PFSK-1 (cell line): ENCODE data around the gene SRRD.

Source experiments
- FOXP2 ChIP-seq: optimal IDR thresholded peaks from 2 replicates; pipeline ENCODE3; 2011; ENCODE audit warnings: borderline replicate concordance, control low read depth, inconsistent platforms; ENCODE audit not compliant: insufficient read depth; ENCODE audit errors: extremely low read length, extremely low read depth
- POLR2AphosphoS5 ChIP-seq: IDR thresholded peaks from 2 replicates; pipeline ENCODE4 v1.6.1; 2012; ENCODE audit warnings: low read depth, mild to moderate bottlenecking, control low read depth, low read length, moderate library complexity
- SIN3A ChIP-seq: IDR thresholded peaks from 2 replicates; pipeline ENCODE4 v1.6.1; 2012; ENCODE audit warnings: mild to moderate bottlenecking, low read length, moderate library complexity, borderline replicate concordance; ENCODE audit not compliant: insufficient read depth
- TAF1 ChIP-seq: IDR thresholded peaks from 2 replicates; pipeline ENCODE4 v1.6.1; 2012; ENCODE audit warnings: low read length, control low read depth, borderline replicate concordance; ENCODE audit not compliant: insufficient read depth
- TF ChIP-seq, protein P1 (sequence below), 2 experiments: IDR thresholded peaks; 2 replicates each; pipeline versions ENCODE4 v1.6.1 to v1.8.0; 2011 to 2012; ENCODE audit warnings: low read depth in 2 of 2, low read length in 2 of 2, control low read depth in 1 of 2, inconsistent platforms in 1 of 2, mild to moderate bottlenecking in 1 of 2, moderate library complexity in 1 of 2; ENCODE audit not compliant: insufficient read depth in 1 of 2

SRRD gene

GRCh38 chr22:26542831-26543230 lies 59.2 kb downstream of the SRRD start:
- no peak for TF ChIP-seq POLR2AphosphoS5
- TF ChIP-seq TAF1: no peak
- TF ChIP-seq, protein P1, sequence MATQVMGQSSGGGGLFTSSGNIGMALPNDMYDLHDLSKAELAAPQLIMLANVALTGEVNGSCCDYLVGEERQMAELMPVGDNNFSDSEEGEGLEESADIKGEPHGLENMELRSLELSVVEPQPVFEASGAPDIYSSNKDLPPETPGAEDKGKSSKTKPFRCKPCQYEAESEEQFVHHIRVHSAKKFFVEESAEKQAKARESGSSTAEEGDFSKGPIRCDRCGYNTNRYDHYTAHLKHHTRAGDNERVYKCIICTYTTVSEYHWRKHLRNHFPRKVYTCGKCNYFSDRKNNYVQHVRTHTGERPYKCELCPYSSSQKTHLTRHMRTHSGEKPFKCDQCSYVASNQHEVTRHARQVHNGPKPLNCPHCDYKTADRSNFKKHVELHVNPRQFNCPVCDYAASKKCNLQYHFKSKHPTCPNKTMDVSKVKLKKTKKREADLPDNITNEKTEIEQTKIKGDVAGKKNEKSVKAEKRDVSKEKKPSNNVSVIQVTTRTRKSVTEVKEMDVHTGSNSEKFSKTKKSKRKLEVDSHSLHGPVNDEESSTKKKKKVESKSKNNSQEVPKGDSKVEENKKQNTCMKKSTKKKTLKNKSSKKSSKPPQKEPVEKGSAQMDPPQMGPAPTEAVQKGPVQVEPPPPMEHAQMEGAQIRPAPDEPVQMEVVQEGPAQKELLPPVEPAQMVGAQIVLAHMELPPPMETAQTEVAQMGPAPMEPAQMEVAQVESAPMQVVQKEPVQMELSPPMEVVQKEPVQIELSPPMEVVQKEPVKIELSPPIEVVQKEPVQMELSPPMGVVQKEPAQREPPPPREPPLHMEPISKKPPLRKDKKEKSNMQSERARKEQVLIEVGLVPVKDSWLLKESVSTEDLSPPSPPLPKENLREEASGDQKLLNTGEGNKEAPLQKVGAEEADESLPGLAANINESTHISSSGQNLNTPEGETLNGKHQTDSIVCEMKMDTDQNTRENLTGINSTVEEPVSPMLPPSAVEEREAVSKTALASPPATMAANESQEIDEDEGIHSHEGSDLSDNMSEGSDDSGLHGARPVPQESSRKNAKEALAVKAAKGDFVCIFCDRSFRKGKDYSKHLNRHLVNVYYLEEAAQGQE (IDR thresholded peaks at IDR 0.05; ENCODE audit: insufficient read depth in 1 of 2, low read depth in 2 of 2, low read length in 2 of 2): no peak
- no peak for TF ChIP-seq SIN3A
- no peak for TF ChIP-seq FOXP2
